Calu3 (cell line): Measurements from ENCODE around the gene TRIM71. TPM values are rescaled to one million over a fixed set of nuclear protein-coding genes. Genes with fewer than 3 reads are reported as not detected.

ENCODE experiments used
- BruUV-seq: library from RNA; stranded (reverse); fragments of 400-500 nt; replicated peaks from 2 replicates; lab custom pipeline; 2021; lab: Mats Ljungman, UMichigan
- CTCF ChIA-PET: fragments of 300-600 bp; sonication (Branson Sonifier 250); formaldehyde crosslinking; loops from one replicate; lab custom pipeline; 2022; ENCODE audit warnings: antibody characterized with exemption; lab: Charles Lee
- DNase-seq: peaks from one replicate; pipeline ENCODE4 v3.0.0; 2022
- H3K27ac Mint-ChIP-seq: one replicate; pipeline ENCODE4 v1.8.0; 2022; ENCODE audit warnings: mixed read lengths; ENCODE audit not compliant: unreplicated experiment
- H3K27me3 Mint-ChIP-seq: one replicate; pipeline ENCODE4 v1.8.0; 2022; ENCODE audit warnings: mixed read lengths; ENCODE audit not compliant: unreplicated experiment
- H3K36me3 Mint-ChIP-seq: one replicate; pipeline ENCODE4 v1.8.0; 2022; ENCODE audit warnings: mild to moderate bottlenecking, moderate library complexity, mixed read lengths; ENCODE audit not compliant: insufficient read depth, unreplicated experiment
- H3K4me1 Mint-ChIP-seq: one replicate; pipeline ENCODE4 v1.8.0; 2022; ENCODE audit warnings: mild to moderate bottlenecking, low read depth, mixed read lengths; ENCODE audit not compliant: unreplicated experiment
- H3K4me3 Mint-ChIP-seq: one replicate; pipeline ENCODE4 v1.8.0; 2022; ENCODE audit warnings: mild to moderate bottlenecking, low read depth, moderate library complexity, mixed read lengths; ENCODE audit not compliant: unreplicated experiment
- H3K9me3 Mint-ChIP-seq: one replicate; pipeline ENCODE4 v1.8.0; 2022; ENCODE audit warnings: low read depth, mixed read lengths; ENCODE audit not compliant: unreplicated experiment
- CTCF ChIP-seq: fragments of 200-600 bp; IDR thresholded peaks from one replicate; pipeline ENCODE4 v1.8.0; 2022; ENCODE audit warnings: antibody characterized with exemption; ENCODE audit not compliant: unreplicated experiment
- intact Hi-C: fragments of 100-400 bp; cut with micrococcal nuclease; formaldehyde crosslinking; loops from one replicate; pipeline ENCODE4 v1.10.0; 2022; ENCODE audit not compliant: unreplicated experiment
- total RNA-seq: library from RNA; stranded (reverse); gene quantifications from 2 replicates; pipeline ENCODE4 v1.2.3, GENCODE V29; 2022

TRIM71 gene
- total RNA-seq, 1 experiment from 2014 or later = not detected

- H3K4me3 Mint-ChIP-seq = no peak overlapping the region
- DNase-seq = no peak
- no peaks in the 10 kb centered on the region for H3K36me3 Mint-ChIP-seq
- H3K9me3 Mint-ChIP-seq = no peaks in the 10 kb centered on the region
- no TSS peak for BruUV-seq
- CTCF ChIA-PET = interaction anchor here (0.6 kb wide), 2 partner anchors 16 to 112 kb away, joined by 4 to 5 read pairs; no protein-coding TSS in a partner anchor
- H3K27me3 Mint-ChIP-seq = peaks cover 47% of the 10 kb centered on the region
- intact Hi-C loops = no loop called here
- no peak for TF ChIP-seq CTCF
- no peaks in the 10 kb centered on the region for H3K4me1 Mint-ChIP-seq
- no peak overlapping the region for H3K27ac Mint-ChIP-seq
Measured at GRCh38 chr3:32852146-32852545, 34.3 kb downstream of the TRIM71 start.

GRCh38 chr3:32855350-32855953, 37.7 kb downstream of the TRIM71 start:
- BruUV-seq = no TSS peak
- H3K27ac Mint-ChIP-seq = no peak overlapping the region
- no peak for DNase-seq
- no peaks in the 10 kb centered on the region for H3K9me3 Mint-ChIP-seq
- H3K27me3 Mint-ChIP-seq = peaks cover 51% of the 10 kb centered on the region
- no peaks in the 10 kb centered on the region for H3K36me3 Mint-ChIP-seq
- no peak for TF ChIP-seq CTCF
- H3K4me1 Mint-ChIP-seq = no peaks in the 10 kb centered on the region
- CTCF ChIA-PET = interaction anchor here (0.5 kb wide), 1 partner anchor 46 kb away, joined by 6 read pairs; no protein-coding TSS in a partner anchor
- no peak overlapping the region for H3K4me3 Mint-ChIP-seq
- intact Hi-C loops = no loop called here

- H3K27me3 Mint-ChIP-seq = peaks cover 45% of the 10 kb centered on the region
- H3K27ac Mint-ChIP-seq = no peak overlapping the region
- no peaks in the 10 kb centered on the region for H3K36me3 Mint-ChIP-seq
- H3K4me3 Mint-ChIP-seq = no peak overlapping the region
- no peaks in the 10 kb centered on the region for H3K9me3 Mint-ChIP-seq
- no TSS peak for BruUV-seq
- no peak for DNase-seq
- CTCF ChIA-PET = interaction anchor here (0.6 kb wide), 2 partner anchors 387 to 598 kb away, joined by 4 to 5 read pairs; no protein-coding TSS in a partner anchor
- H3K4me1 Mint-ChIP-seq = no peaks in the 10 kb centered on the region
- TF ChIP-seq CTCF = no peak
- intact Hi-C loops = no loop called here
Measured at GRCh38 chr3:32856355-32856889, 38.6 kb downstream of the TRIM71 start.

- DNase-seq = no peak
- CTCF ChIA-PET = interaction anchor here (0.6 kb wide), 2 partner anchors 387 to 599 kb away, joined by 4 to 5 read pairs; no protein-coding TSS in a partner anchor
- BruUV-seq = no TSS peak
- intact Hi-C loops = no loop called here
- peaks cover 39% of the 10 kb centered on the region for H3K27me3 Mint-ChIP-seq
- H3K36me3 Mint-ChIP-seq = no peaks in the 10 kb centered on the region
- H3K27ac Mint-ChIP-seq = no peak overlapping the region
- no peak overlapping the region for H3K4me3 Mint-ChIP-seq
- H3K4me1 Mint-ChIP-seq = no peaks in the 10 kb centered on the region
- no peaks in the 10 kb centered on the region for H3K9me3 Mint-ChIP-seq
- no peak for TF ChIP-seq CTCF
Measured at GRCh38 chr3:32856901-32857507, 39.2 kb downstream of the TRIM71 start.
